Stimulated activated CD8-positive, alpha-beta memory T cell treated with anti-CD3 and anti-CD28 coated beads, Interleukin-2, amount 100 ng/mL, for 48 hours (primary cell): ENCODE results near the gene ATM.
"Not testable (repeated sequence)": the region's sequence is repeated elsewhere in the genome, so short reads cannot be mapped to it uniquely, and the experiment has no call there.

Experiments
- DNase-seq, 2 donors: peaks; one replicate each; pipeline ENCODE4 v3.0.0-alpha.2; 2020; ENCODE audit warnings: low read depth in 2 of 2

Gene ATM

DNA sequence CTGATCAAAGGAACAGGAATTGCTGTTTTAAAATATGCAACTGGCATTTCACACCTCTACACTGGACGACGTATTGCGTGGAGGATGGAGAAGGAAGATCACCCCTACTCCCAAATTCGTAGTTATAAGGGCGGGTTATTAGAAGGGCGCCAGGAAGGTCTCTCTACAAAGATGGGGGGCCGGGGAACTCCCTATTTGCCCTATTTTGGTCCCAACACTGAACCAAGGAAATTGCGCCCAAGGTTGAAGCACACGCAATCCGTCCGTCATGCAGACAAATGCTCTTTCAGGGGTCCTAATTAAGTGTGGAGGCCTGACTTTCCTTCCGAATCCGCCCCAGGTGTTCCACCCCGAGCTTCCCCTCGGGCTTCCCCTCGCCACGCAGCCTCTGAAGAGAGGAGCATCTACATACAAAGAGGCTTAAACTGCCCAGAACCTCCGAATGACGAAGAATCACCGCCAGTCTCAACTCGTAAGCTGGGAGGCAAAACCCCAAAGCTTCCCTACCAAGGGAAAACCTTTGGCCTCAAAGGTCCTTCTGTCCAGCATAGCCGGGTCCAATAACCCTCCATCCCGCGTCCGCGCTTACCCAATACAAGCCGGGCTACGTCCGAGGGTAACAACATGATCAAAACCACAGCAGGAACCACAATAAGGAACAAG lies 825 bp upstream of the ATM start:
- DNase-seq: peak in 1 of 2 donors; percentile 7

DNA sequence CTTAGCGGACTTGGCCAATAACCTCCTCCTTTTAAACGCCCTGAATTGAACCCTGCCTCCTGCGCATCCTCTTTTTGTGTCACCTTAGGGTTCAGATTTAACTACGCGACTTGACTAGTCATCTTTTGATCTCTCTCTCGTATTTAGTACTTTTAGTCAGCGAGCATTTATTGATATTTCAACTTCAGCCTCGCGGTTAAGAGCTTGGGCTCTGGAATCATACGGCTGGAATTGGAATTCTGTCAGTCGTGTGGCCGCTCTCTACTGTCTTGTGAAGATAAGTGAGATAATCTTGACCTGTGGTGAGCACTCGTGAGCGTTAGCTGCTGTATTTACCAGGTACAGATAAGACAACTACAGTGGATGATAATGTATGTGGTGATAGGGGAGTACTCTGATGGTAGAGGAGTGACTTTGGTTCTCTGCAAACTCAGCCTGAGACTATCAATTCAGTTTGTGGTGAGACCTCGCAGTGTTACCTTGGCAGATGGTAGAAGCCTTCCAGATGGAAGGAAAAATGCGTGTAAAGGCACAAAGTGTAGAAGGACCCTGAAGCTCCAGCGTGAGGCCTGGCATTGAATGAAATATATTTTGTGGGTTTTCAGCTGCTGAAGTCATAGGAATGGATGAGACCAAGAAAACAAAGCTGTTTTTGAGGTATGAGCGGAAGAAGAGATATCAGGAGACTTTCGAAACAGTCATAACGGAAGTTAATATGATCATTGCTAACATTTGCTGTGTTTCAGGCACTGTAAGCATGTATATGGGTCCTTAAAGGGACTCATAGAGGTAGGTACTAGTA lies 682 bp downstream of the ATM start:
- DNase-seq: peak in 1 of 2 donors; percentile 44

GRCh38 chr11:108224366-108224765 lies 1.5 kb downstream of the ATM start:
- no peak for DNase-seq

DNA sequence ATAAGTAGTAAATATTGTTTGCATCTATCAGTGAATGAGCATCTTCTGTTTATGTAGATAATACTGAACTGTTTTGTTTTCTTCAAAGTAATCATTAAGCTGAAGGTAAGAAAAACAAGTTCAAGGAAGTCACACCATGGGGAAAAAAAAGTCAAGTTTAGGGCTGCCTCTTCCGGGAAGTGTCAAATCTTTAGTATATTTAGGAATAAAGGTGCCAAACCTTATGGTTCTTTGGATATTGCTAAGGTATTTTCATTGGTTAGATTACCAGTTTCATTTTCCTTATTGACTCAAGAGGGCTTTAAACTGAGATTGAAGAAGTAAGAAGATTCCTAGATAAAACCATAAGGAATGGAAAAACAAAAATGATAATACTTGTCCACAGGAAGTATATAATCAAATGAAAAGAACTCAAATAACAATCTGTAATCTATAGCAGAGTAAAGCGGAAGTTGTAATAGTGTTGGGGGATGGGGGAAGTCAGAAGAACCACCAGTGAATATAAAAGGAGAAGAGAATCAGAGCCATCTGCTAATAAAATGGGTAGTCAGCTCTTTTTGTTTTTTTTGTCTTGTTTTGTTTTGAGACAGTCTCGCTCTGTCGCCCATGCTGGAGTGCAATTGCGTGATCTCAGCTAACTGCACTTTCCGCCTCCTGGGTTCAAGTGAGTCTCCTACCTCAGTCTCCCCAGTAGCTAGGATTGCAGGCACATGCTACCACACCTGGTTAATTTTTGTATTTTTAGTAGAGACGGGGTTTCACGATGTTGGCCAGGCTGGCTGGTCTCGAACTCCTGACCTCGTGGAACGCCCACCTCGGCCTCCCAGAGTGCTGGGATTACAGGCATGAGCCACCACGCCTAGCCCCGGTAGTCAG lies 2.3 kb downstream of the ATM start:
- no peak for DNase-seq

DNA sequence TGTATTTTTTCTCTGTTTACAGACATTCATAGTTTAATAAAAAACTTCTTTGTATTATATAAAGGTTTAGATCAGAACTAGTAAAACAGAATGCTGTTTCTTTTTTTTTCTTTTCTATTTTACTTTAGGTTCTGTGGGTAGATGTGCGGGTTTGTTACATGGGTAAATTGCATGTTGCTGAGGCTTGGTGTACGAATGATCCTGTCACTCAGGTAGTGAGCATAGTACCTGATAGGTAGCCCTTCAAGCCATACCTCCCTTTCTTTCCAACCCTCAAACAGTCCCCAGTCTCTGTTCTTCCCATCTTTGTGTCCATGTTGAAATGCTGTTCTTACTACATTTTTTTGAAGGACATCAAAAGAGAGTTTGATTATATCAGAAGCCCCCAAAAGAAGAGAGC lies 3.2 kb downstream of the ATM start:
- DNase-seq: no peak

DNA sequence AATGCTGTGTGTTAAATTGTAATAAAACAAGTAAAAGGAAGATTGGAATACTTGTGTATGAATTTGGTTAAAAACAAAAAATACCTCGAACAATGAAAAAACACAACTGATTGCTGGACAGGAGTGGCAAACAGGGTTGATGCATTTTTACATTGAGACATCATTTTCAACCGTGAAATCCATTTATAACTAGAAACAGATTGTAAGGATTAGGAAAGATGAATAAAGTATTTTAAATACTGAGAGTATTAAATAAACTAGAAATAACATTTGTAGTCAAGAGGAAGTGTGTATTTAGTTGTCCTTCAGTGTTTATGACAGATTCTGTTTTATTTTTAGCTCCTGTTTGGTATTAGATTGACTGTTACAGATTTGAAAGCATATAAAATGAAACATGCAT lies 5.4 kb downstream of the ATM start:
- no peak for DNase-seq

GRCh38 chr11:108233277-108233945 lies 10.5 kb downstream of the ATM start:
- DNase-seq: no peak

DNA sequence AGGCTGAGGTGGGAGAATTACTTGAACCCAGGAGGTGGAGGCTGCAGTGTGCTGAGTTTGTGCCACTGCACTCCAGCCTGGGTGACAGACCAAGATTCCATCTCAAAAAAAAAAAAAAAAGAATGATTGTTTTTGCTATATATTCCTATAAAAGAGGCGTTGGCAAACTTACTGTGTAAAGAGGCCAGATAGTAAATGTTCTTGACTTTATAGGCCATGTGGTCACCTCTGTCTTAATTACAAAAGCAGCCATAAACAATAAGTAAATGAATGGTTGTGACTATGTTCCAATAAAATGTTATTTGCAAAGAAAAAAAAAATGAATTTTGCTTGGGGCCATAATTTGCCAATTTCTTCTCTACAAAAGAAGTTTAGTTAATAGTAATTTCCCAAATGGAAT lies 12.3 kb downstream of the ATM start:
- no peak for DNase-seq

DNA sequence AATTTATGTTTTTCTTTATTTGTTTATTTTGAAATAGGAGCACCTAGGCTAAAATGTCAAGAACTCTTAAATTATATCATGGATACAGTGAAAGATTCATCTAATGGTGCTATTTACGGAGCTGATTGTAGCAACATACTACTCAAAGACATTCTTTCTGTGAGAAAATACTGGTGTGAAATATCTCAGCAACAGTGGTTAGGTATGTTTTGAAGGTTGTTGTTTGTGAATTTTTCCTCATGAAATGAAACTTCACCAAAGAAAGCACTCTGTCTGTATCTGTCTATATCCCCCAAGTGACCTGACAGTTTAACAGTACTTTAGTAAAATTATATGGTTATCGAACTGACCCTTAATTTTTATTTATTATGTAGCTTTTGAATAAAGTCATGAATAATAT lies 12.8 kb downstream of the ATM start:
- no peak for DNase-seq

GRCh38 chr11:108237058-108237481 lies 14.2 kb downstream of the ATM start:
- DNase-seq: no peak

- no peak for DNase-seq
These were observed 16.2 kb downstream of the ATM start for GRCh38 chr11:108239076-108239475.

GRCh38 chr11:108241330-108242037 lies 18.6 kb downstream of the ATM start:
- peak in 1 of 2 donors; percentile 22 for DNase-seq

DNA sequence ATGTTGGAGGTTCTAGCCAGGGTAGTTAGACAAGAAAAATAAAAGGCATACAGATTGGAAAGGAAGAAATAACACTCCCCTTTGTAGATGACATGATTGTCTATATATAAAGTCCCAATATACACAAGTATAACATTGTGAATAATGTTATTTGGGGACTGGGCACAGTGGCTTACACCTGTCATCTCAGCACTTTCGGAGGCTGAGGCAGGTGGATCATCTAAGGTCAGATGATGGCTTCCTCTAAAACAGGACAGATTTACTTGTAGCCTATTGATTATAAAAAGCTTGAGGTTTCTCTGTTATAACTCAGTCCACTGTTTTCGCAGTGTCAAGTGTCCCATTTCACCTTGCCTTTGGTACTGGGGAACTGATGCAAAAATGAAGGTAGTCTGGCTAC lies 19.6 kb downstream of the ATM start:
- DNase-seq: no peak

- no peak for DNase-seq
These were observed 23.4 kb downstream of the ATM start for GRCh38 chr11:108246308-108246707.

DNA sequence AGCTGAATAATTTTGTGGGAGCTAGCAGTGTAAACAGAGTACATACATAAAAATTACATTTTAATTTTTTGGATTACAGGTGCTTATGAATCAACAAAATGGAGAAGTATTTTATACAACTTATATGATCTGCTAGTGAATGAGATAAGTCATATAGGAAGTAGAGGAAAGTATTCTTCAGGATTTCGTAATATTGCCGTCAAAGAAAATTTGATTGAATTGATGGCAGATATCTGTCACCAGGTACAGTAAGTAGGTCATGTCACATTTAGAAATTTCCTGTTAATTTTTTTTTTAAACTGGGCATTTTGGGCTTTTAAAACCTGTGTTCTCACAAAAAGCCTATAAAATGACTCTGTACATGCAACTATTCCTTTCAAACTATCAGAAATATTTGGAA lies 24.0 kb downstream of the ATM start:
- no peak for DNase-seq

- DNase-seq: no peak
These were observed 30.3 kb downstream of the ATM start for GRCh38 chr11:108253176-108253575.

GRCh38 chr11:108269583-108269982 lies 46.7 kb downstream of the ATM start:
- no peak for DNase-seq

- not testable (repeated sequence) for DNase-seq
These were observed 54.2 kb downstream of the ATM start for GRCh38 chr11:108276985-108277616.

- DNase-seq: no peak
These were observed 55.7 kb downstream of the ATM start for GRCh38 chr11:108278546-108278945.

DNA sequence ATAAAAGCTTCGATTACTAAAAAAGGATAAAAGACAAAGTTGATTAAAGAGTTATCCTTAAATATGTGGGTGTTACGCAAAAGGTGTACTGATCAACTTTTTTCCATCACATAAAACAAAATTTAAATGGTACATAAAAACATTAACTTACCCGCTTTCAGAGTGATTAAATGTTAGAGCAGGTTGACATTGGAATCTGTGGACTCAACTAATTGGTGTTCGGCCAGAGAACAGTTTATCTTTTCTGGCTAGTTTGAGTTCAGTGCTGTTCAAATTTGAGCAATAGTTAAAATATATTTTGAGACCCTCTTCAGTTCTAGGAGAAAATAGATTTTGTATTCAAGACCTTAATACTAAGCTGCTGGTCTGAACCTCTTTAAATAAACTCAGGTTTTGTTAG lies 56.1 kb downstream of the ATM start:
- no peak for DNase-seq

- DNase-seq: no peak
These were observed 63.5 kb downstream of the ATM start for GRCh38 chr11:108286370-108286769.
